ENCODE results near the gene RALGDS. TPM values are rescaled to one million over a fixed set of nuclear protein-coding genes. Genes with fewer than 3 reads are reported as not detected.

Gene RALGDS
- polyA plus RNA-seq, 1 donor (not counting 4 experiments of a cell fraction or from before 2014, with no cell fraction given), result 22.6 TPM

GRCh38 chr9:133142684-133143622, 21.9 kb upstream of the RALGDS start:
- no peak for FAIRE-seq
- no peak for DNase-seq (ENCODE audit: low read depth, low spot score)
- dilution Hi-C loops (cut with MboI; ENCODE audit: extremely low pct_ligation_motif_present, low sequenced_read_pairs), result no loop called here
- Histone ChIP-seq H3K9me1 (ENCODE audit: control insufficient read depth, extremely low read depth, insufficient read depth, low read length) (no peaks in the 10 kb centered on the region), H3K27me3 (ENCODE audit: control insufficient read depth, extremely low read depth, insufficient read depth, low read length) (no peaks in the 10 kb centered on the region), H2AFZ (ENCODE audit: control insufficient read depth, low read length) (no peak overlapping the region), H4K20me1 (ENCODE audit: control insufficient read depth, extremely low read depth, insufficient read depth, low read length) (peaks cover 53% of the 10 kb centered on the region), H3K4me2 (ENCODE audit: control insufficient read depth, extremely low read depth, insufficient read depth, low read depth, low read length) (no peak overlapping the region), H3K9me3 (ENCODE audit: control insufficient read depth, low read depth, low read length) (no peaks in the 10 kb centered on the region), H3K4me3 (ENCODE audit: control insufficient read depth in 2 of 3, extremely low read depth in 1 of 3, insufficient read depth in 2 of 3, low read depth in 1 of 3, low read length in 3 of 3) (no peak overlapping the region), H3K36me3 (ENCODE audit: control insufficient read depth in 2 of 2, extremely low read depth in 1 of 2, insufficient read depth in 2 of 2, low read length in 2 of 2) (peaks cover 0 to 8% of the 10 kb centered on the region in 2 experiments), H3K9ac (ENCODE audit: control insufficient read depth, extremely low read depth, insufficient read depth, low read length) (no peak overlapping the region), H3K79me2 (ENCODE audit: control insufficient read depth, insufficient read depth, low read length) (peaks cover 55% of the 10 kb centered on the region), H3K4me1 (ENCODE audit: control insufficient read depth, extremely low read depth, insufficient read depth, low read length) (peaks cover 19% of the 10 kb centered on the region), H3K27ac (ENCODE audit: control insufficient read depth, insufficient read depth, low read length) (no peak overlapping the region)
- TF ChIP-seq EZH2 (IDR thresholded peaks at IDR 0.05; ENCODE audit: low read length) (no peak), CTCF (optimal IDR thresholded peaks at IDR 0.05 in 1 of 3, IDR thresholded peaks at IDR 0.05 in 1 of 3, conservative IDR thresholded peaks at IDR 0.05 in 1 of 3; ENCODE audit: extremely low read depth in 1 of 3, insufficient read depth in 2 of 3, low read length in 3 of 3) (no peak)

GRCh38 chr9:133141833-133142595, 21.0 kb upstream of the RALGDS start:
- Histone ChIP-seq H3K4me1 (ENCODE audit: control insufficient read depth, extremely low read depth, insufficient read depth, low read length) (peaks cover 10% of the 10 kb centered on the region), H2AFZ (ENCODE audit: control insufficient read depth, low read length) (no peak overlapping the region), H3K4me2 (ENCODE audit: control insufficient read depth, extremely low read depth, insufficient read depth, low read depth, low read length) (no peak overlapping the region), H3K4me3 (ENCODE audit: control insufficient read depth in 2 of 3, extremely low read depth in 1 of 3, insufficient read depth in 2 of 3, low read depth in 1 of 3, low read length in 3 of 3) (no peak overlapping the region), H3K27ac (ENCODE audit: control insufficient read depth, insufficient read depth, low read length) (no peak overlapping the region), H3K36me3 (ENCODE audit: control insufficient read depth in 2 of 2, extremely low read depth in 1 of 2, insufficient read depth in 2 of 2, low read length in 2 of 2) (peaks cover 0 to 7% of the 10 kb centered on the region in 2 experiments), H3K79me2 (ENCODE audit: control insufficient read depth, insufficient read depth, low read length) (peaks cover 52% of the 10 kb centered on the region), H4K20me1 (ENCODE audit: control insufficient read depth, extremely low read depth, insufficient read depth, low read length) (peaks cover 53% of the 10 kb centered on the region), H3K9me3 (ENCODE audit: control insufficient read depth, low read depth, low read length) (no peaks in the 10 kb centered on the region), H3K27me3 (ENCODE audit: control insufficient read depth, extremely low read depth, insufficient read depth, low read length) (no peaks in the 10 kb centered on the region), H3K9me1 (ENCODE audit: control insufficient read depth, extremely low read depth, insufficient read depth, low read length) (no peaks in the 10 kb centered on the region), H3K9ac (ENCODE audit: control insufficient read depth, extremely low read depth, insufficient read depth, low read length) (no peak overlapping the region)
- FAIRE-seq (no peak), DNase-seq (ENCODE audit: low read depth, low spot score) (no peak)
- dilution Hi-C loops (cut with MboI; ENCODE audit: extremely low pct_ligation_motif_present, low sequenced_read_pairs), result no loop called here
- TF ChIP-seq CTCF (optimal IDR thresholded peaks at IDR 0.05 in 1 of 3, IDR thresholded peaks at IDR 0.05 in 1 of 3, conservative IDR thresholded peaks at IDR 0.05 in 1 of 3; ENCODE audit: extremely low read depth in 1 of 3, insufficient read depth in 2 of 3, low read length in 3 of 3), result no peak
- TF ChIP-seq EZH2 (IDR thresholded peaks at IDR 0.05; ENCODE audit: low read length), result no peak
